Measurements from ENCODE around the gene CDK17.
"Not testable (repeated sequence)": the region's sequence is repeated elsewhere in the genome, so short reads cannot be mapped to it uniquely, and the experiment has no call there.

Gene CDK17

DNA sequence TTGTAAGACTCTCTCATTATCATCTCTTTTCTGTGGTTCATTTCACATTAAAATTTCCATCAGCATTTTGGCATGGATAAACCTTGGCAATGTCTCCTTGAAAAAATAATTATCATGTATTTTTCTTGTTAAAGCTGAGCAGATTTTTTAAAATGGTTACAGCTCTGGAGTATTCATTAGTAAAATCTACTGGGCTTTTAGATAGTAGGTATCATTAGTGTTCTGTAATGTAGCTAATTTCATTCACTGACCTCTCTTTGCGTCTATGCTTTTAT is 36.9 kb upstream of the CDK17 start:
- Histone ChIP-seq H2BK120ac (ENCODE audit: low read depth, low read length) (no peak overlapping the region), H2AFZ (ENCODE audit: low read depth, low read length) (no peak overlapping the region), H3K9me3 (ENCODE audit: control insufficient read depth, low read length) (no peaks in the 10 kb centered on the region), H4K91ac (ENCODE audit: low read length) (no peak overlapping the region), H3K9ac (ENCODE audit: low read length) (no peak overlapping the region), H3K4me1 (ENCODE audit: control insufficient read depth, insufficient read depth, low read depth, low read length) (peaks cover 4% of the 10 kb centered on the region), H3K79me1 (replicated peaks; ENCODE audit: low read length, poor library complexity, severe bottlenecking) (no peaks in the 10 kb centered on the region), H2BK5ac (ENCODE audit: low read depth, low read length, poor library complexity, severe bottlenecking) (no peak overlapping the region), H3K14ac (ENCODE audit: low read length in 2 of 2) (no peak overlapping the region), H3K4me2 (ENCODE audit: low read length, poor library complexity, severe bottlenecking) (no peak overlapping the region), H3K4ac (ENCODE audit: low read depth in 1 of 2, low read length in 2 of 2) (no peak overlapping the region), H4K8ac (ENCODE audit: low read length) (no peak overlapping the region), H3K18ac (ENCODE audit: low read depth in 1 of 2, low read length in 2 of 2) (no peak overlapping the region), H3K4me3 (ENCODE audit: insufficient read depth in 1 of 2, low read depth in 1 of 2, low read length in 2 of 2) (no peak overlapping the region), H2BK15ac (ENCODE audit: low read depth, poor library complexity, severe bottlenecking) (no peak overlapping the region), H3K27ac (ENCODE audit: low read length, poor library complexity, severe bottlenecking) (no peak overlapping the region), H2AK5ac (ENCODE audit: low read length, severe bottlenecking) (no peak overlapping the region), H3K27me3 (ENCODE audit: control insufficient read depth in 1 of 2, insufficient read depth in 1 of 2, low read length in 2 of 2) (no peaks in the 10 kb centered on the region), H3K23ac (ENCODE audit: low read length in 2 of 2) (no peak overlapping the region), H2BK12ac (ENCODE audit: low read length in 2 of 2) (no peak overlapping the region), H3K36me3 (ENCODE audit: control insufficient read depth in 1 of 2, insufficient read depth in 2 of 2, low read depth in 1 of 2, low read length in 2 of 2) (no peaks in the 10 kb centered on the region)
- no CpG with 5 or more reads among the region's 1 CpG for WGBS
- no peak for DNase-seq

DNA sequence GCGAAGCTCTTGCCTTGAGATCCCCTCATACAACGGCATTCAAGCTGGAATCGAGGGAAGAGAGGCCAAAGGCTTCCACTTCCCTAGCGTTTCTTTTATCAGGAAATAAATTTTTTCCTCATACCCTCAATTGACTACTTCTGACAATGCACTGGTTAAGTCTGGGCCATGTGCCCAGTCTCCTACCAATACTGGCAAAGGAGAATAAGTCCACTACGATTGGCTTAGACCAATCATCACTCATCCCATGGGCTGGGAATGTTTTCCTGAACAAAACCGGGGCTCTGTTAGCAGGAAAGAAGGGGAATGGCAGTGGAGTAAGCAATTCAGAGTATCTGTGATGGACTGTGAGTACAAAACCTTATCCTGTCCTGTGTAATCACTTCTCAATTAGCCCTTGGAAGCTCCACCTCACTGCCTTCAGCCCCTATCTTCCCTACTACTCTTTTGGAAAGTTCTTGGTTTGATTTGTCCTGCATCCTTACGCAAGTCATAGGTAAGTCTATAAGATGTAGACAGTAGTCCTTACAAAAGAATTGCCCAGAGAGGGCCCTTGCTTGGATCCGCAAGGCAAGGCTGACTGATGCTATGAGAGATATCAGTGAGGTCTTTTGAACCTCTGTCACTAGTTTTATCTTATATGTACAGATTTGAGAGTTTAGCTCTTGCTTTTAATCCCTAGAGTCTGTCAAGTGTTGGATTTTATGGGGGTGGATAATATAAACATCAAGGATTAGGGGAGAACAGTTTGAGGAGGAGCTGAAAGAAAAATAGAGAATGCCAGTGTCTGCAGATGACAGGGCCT is 36.3 kb upstream of the CDK17 start:
- Histone ChIP-seq H3K4me3 (ENCODE audit: insufficient read depth in 1 of 2, low read depth in 1 of 2, low read length in 2 of 2) (no peak overlapping the region), H3K4me2 (ENCODE audit: low read length, poor library complexity, severe bottlenecking) (no peak overlapping the region), H3K27ac (ENCODE audit: low read length, poor library complexity, severe bottlenecking) (no peak overlapping the region), H3K9ac (ENCODE audit: low read length) (no peak overlapping the region), H3K14ac (ENCODE audit: low read length in 2 of 2) (no peak overlapping the region), H2BK5ac (ENCODE audit: low read depth, low read length, poor library complexity, severe bottlenecking) (no peak overlapping the region), H2AK5ac (ENCODE audit: low read length, severe bottlenecking) (no peak overlapping the region), H4K8ac (ENCODE audit: low read length) (no peak overlapping the region), H3K27me3 (ENCODE audit: control insufficient read depth in 1 of 2, insufficient read depth in 1 of 2, low read length in 2 of 2) (no peaks in the 10 kb centered on the region), H2BK15ac (ENCODE audit: low read depth, poor library complexity, severe bottlenecking) (no peak overlapping the region), H2BK120ac (ENCODE audit: low read depth, low read length) (no peak overlapping the region), H2AFZ (ENCODE audit: low read depth, low read length) (no peak overlapping the region), H2BK12ac (ENCODE audit: low read length in 2 of 2) (no peak overlapping the region), H4K91ac (ENCODE audit: low read length) (no peak overlapping the region), H3K9me3 (ENCODE audit: control insufficient read depth, low read length) (no peaks in the 10 kb centered on the region), H3K18ac (ENCODE audit: low read depth in 1 of 2, low read length in 2 of 2) (no peak overlapping the region), H3K23ac (ENCODE audit: low read length in 2 of 2) (no peak overlapping the region), H3K4me1 (ENCODE audit: control insufficient read depth, insufficient read depth, low read depth, low read length) (peaks cover 4% of the 10 kb centered on the region), H3K79me1 (replicated peaks; ENCODE audit: low read length, poor library complexity, severe bottlenecking) (no peaks in the 10 kb centered on the region), H3K36me3 (ENCODE audit: control insufficient read depth in 1 of 2, insufficient read depth in 2 of 2, low read depth in 1 of 2, low read length in 2 of 2) (no peaks in the 10 kb centered on the region), H3K4ac (ENCODE audit: low read depth in 1 of 2, low read length in 2 of 2) (no peak overlapping the region)
- DNase-seq = no peak
- WGBS = 94% methylated on average over 8 of the region's 8 CpGs

DNA sequence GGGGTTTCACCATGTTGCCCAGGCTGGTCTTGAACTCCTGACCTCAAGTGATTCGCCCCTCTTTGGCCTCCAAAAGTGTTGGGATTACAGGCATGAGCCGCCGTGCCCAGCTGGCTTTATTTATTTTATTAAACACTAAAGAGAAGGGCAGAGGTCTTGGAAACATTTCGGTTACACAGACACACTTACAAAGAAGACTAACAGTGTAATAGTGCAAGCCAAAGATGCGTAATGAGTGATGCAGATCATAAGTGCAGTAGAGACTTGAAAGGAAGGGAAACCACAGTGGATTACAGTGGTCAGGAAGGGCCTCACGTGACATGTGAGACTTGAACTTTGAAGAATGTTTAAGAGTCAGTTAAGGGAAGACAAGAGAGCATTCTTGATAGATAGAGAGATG is 33.9 kb upstream of the CDK17 start:
- Histone ChIP-seq H3K27me3 (ENCODE audit: control insufficient read depth in 1 of 2, insufficient read depth in 1 of 2, low read length in 2 of 2) (no peaks in the 10 kb centered on the region), H3K4me1 (ENCODE audit: control insufficient read depth, insufficient read depth, low read depth, low read length) (peaks cover 12% of the 10 kb centered on the region), H3K18ac (ENCODE audit: low read depth in 1 of 2, low read length in 2 of 2) (no peak overlapping the region), H3K4me3 (ENCODE audit: insufficient read depth in 1 of 2, low read depth in 1 of 2, low read length in 2 of 2) (no peak overlapping the region), H2BK15ac (ENCODE audit: low read depth, poor library complexity, severe bottlenecking) (no peak overlapping the region), H4K91ac (ENCODE audit: low read length) (no peak overlapping the region), H3K9ac (ENCODE audit: low read length) (no peak overlapping the region), H3K79me1 (replicated peaks; ENCODE audit: low read length, poor library complexity, severe bottlenecking) (peaks cover 1% of the 10 kb centered on the region), H3K9me3 (ENCODE audit: control insufficient read depth, low read length) (no peaks in the 10 kb centered on the region), H4K8ac (ENCODE audit: low read length) (no peak overlapping the region), H2BK12ac (ENCODE audit: low read length in 2 of 2) (no peak overlapping the region), H2AK5ac (ENCODE audit: low read length, severe bottlenecking) (no peak overlapping the region), H3K4me2 (ENCODE audit: low read length, poor library complexity, severe bottlenecking) (no peak overlapping the region), H3K27ac (ENCODE audit: low read length, poor library complexity, severe bottlenecking) (peak overlapping the region; percentile 36), H2BK120ac (ENCODE audit: low read depth, low read length) (no peak overlapping the region), H2BK5ac (ENCODE audit: low read depth, low read length, poor library complexity, severe bottlenecking) (no peak overlapping the region), H3K23ac (ENCODE audit: low read length in 2 of 2) (no peak overlapping the region), H3K4ac (ENCODE audit: low read depth in 1 of 2, low read length in 2 of 2) (no peak overlapping the region), H2AFZ (ENCODE audit: low read depth, low read length) (no peak overlapping the region), H3K14ac (ENCODE audit: low read length in 2 of 2) (no peak overlapping the region), H3K36me3 (ENCODE audit: control insufficient read depth in 1 of 2, insufficient read depth in 2 of 2, low read depth in 1 of 2, low read length in 2 of 2) (no peaks in the 10 kb centered on the region)
- 4% methylated on average over 4 of the region's 6 CpGs for WGBS
- DNase-seq = peak; percentile 99

DNA sequence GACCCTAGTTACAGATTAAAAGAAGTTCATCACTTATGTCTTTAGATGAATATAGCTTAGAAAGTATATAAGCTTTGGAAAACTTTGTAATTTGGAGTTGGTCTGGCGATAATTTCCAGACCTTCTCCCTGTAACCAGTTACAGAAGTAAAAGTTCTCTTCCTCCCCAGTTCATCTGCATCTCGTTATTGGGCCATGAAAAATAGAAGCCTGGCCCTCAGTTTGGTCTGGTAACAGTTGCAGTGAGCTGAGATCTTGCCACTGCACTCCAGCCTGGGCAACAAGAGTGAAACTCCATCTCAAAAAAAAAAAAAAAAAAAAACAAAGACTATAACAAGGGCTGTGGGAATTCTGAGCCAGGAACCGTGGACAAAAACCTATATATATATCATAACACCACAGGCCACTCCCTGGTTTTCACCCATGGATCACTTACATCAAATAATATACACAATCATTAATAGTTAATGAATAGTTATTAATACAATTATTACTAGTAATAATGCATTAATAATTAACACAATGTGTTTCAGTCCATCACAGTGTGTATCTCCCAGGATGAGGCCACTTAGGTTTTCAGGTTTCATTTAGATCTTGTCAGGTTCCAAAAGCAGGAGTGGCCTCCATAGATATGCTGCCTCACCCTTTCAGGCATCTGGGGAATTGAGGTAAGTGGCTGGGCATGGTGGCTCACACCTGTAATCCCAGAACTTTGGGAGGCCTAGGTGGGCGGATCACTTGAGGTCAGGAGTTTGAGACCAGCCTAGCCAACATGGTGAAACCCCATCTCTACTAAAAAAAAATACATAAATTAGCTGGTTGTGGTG is 32.5 kb upstream of the CDK17 start:
- not testable (repeated sequence) for H3K27me3 ChIP-seq (ENCODE audit: control insufficient read depth in 1 of 2, insufficient read depth in 1 of 2, low read length in 2 of 2); H3K4me2 ChIP-seq (ENCODE audit: low read length, poor library complexity, severe bottlenecking); H3K79me1 ChIP-seq (replicated peaks; ENCODE audit: low read length, poor library complexity, severe bottlenecking); H2BK12ac ChIP-seq (ENCODE audit: low read length in 2 of 2); H2BK5ac ChIP-seq (ENCODE audit: low read depth, low read length, poor library complexity, severe bottlenecking); H4K91ac ChIP-seq (ENCODE audit: low read length); H3K9ac ChIP-seq (ENCODE audit: low read length); H4K8ac ChIP-seq (ENCODE audit: low read length); DNase-seq; H2AK5ac ChIP-seq (ENCODE audit: low read length, severe bottlenecking); H3K14ac ChIP-seq (ENCODE audit: low read length in 2 of 2); H2BK15ac ChIP-seq (ENCODE audit: low read depth, poor library complexity, severe bottlenecking); H2AFZ ChIP-seq (ENCODE audit: low read depth, low read length); H3K18ac ChIP-seq (ENCODE audit: low read depth in 1 of 2, low read length in 2 of 2); H3K4ac ChIP-seq (ENCODE audit: low read depth in 1 of 2, low read length in 2 of 2); H3K4me3 ChIP-seq (ENCODE audit: insufficient read depth in 1 of 2, low read depth in 1 of 2, low read length in 2 of 2); H3K23ac ChIP-seq (ENCODE audit: low read length in 2 of 2); H3K9me3 ChIP-seq (ENCODE audit: control insufficient read depth, low read length); H3K36me3 ChIP-seq (ENCODE audit: control insufficient read depth in 1 of 2, insufficient read depth in 2 of 2, low read depth in 1 of 2, low read length in 2 of 2); H2BK120ac ChIP-seq (ENCODE audit: low read depth, low read length)
- Histone ChIP-seq H3K4me1 (ENCODE audit: control insufficient read depth, insufficient read depth, low read depth, low read length) (peaks cover 11% of the 10 kb centered on the region), H3K27ac (ENCODE audit: low read length, poor library complexity, severe bottlenecking) (peak overlapping the region; percentile 84)
- WGBS = 94% methylated on average over 3 of the region's 4 CpGs
